NCI-H446 (cell line): Measurements from ENCODE around the gene S100A8.
"Not testable (repeated sequence)": the region's sequence is repeated elsewhere in the genome, so short reads cannot be mapped to it uniquely, and the experiment has no call there.

Experiments
- DNase-seq, 2 experiments: peaks; one replicate each; lab custom pipeline; 2025; lab: John Stamatoyannopoulos, UW

S100A8 gene

GRCh38 chr1:153360592-153361479, 30.0 kb downstream of the S100A8 start:
- DNase-seq: no peak

GRCh38 chr1:153360190-153360589, 30.7 kb downstream of the S100A8 start:
- DNase-seq: no peak

- DNase-seq: no peak
Observed at GRCh38 chr1:153359241-153359640, 31.6 kb downstream of the S100A8 start.

GRCh38 chr1:153358691-153358975, 32.2 kb downstream of the S100A8 start:
- no peak for DNase-seq

- no peak for DNase-seq
Observed at GRCh38 chr1:153357853-153358690, 32.8 kb downstream of the S100A8 start, which contains the start of gene S100A9. Gene S100A9 (plus strand): TSS chr1:153357854. CDS start chr1:153358284, 430 bp downstream.

- DNase-seq: no peak
Observed at GRCh38 chr1:153357076-153357852, 33.6 kb downstream of the S100A8 start.

- DNase-seq: no peak
Observed at GRCh38 chr1:153356392-153357075, 34.3 kb downstream of the S100A8 start.

GRCh38 chr1:153355445-153356071, 35.3 kb downstream of the S100A8 start:
- peak; percentile 6 to 70 for DNase-seq

GRCh38 chr1:153354515-153355193, 36.2 kb downstream of the S100A8 start:
- no peak for DNase-seq

- DNase-seq: peak in 1 of 2 experiments; percentile 17
Observed at GRCh38 chr1:153353226-153353947, 37.5 kb downstream of the S100A8 start.

- peak; percentile 60 to 81 for DNase-seq
Observed at GRCh38 chr1:153352523-153352922, 38.4 kb downstream of the S100A8 start.

- DNase-seq: no peak
Observed at GRCh38 chr1:153350321-153350957, 40.4 kb downstream of the S100A8 start.

GRCh38 chr1:153349363-153350320, 41.2 kb downstream of the S100A8 start:
- no peak for DNase-seq

- no peak for DNase-seq
Observed at GRCh38 chr1:153348511-153349362, 42.1 kb downstream of the S100A8 start, which contains the start of gene PGLYRP4. Gene PGLYRP4 (minus strand): TSS chr1:153348841. CDS start chr1:153347932, 909 bp downstream.

- no peak for DNase-seq
Observed at GRCh38 chr1:153347856-153348255, 43.0 kb downstream of the S100A8 start.

GRCh38 chr1:153347049-153347448, 43.8 kb downstream of the S100A8 start:
- DNase-seq: not testable (repeated sequence)
